HL-60 (cell line): ENCODE measurements around the gene CFAP69.

Experiments used
- CTCF ChIP-seq: IDR thresholded peaks from one replicate; pipeline ENCODE4 v1.5.1; 2011; ENCODE audit warnings: low read length, control low read depth, inconsistent platforms; ENCODE audit not compliant: insufficient read depth
- POLR2AphosphoS5 ChIP-seq: IDR thresholded peaks from 2 replicates; pipeline ENCODE4 v1.6.1; 2012; ENCODE audit warnings: low read depth
- SPI1 ChIP-seq: IDR thresholded peaks from 2 replicates; pipeline ENCODE4 v1.6.1; 2012; ENCODE audit warnings: low read depth, mild to moderate bottlenecking, borderline replicate concordance

- no peak for TF ChIP-seq CTCF
- no peak for TF ChIP-seq SPI1
- no peak for TF ChIP-seq POLR2AphosphoS5
Observed at GRCh38 chr7:90225601-90226000, 19.4 kb upstream of the CFAP69 start.
